NCI-H2081 (cell line): ENCODE data around the gene NAA30.
"Not testable (repeated sequence)": the region's sequence is repeated elsewhere in the genome, so short reads cannot be mapped to it uniquely, and the experiment has no call there.

ENCODE experiments used
- DNase-seq, 2 experiments: peaks; one replicate each; lab custom pipeline; 2025; lab: John Stamatoyannopoulos, UW

NAA30 gene

DNA sequence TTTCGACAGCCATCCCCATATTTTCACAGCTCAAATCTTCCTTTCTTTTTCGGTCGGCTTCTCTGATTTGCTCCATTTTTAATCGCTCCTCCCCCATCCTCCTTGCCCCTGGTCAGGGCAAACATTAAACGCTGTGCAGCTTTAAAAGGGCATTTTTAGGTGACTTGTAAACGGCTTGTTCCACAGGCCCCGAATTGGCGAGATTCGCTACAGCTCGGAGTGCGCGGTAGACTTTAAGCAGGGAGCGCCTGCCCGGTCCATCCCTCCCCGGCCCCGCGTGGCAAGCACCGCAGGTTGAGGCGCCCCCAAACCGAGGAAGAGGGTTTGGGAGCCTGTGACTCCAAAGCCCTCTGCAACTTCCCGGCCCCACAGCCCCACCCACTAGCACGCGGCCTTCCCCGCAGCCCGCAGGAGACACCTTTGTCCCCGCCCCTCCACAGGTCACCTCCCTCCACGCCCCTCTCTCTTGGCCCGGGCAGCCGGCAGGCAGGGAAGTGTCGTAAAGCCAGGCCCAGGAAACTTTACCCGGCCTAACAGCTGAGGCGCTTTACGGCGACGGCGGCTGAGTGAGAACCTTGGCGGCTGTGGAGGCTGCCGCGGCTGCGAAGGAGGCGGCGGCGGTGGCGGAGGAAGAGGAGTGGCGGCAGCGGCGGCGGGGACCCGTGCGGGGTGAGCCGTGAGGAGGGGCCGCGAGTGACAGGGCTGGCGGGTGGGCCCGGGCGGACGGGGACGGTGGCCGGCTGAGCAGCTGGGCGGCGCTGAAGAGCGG is at the start of gene NAA30:
Gene NAA30 (plus strand): TSS at position 550 of the 769 bp plus-strand sequence. CDS start 372 bp downstream, outside the sequence.
- peak; percentile 89 to 95 for DNase-seq

GRCh38 chr14:57343545-57344297 is 46.7 kb upstream of the NAA30 start:
- not testable (repeated sequence) for DNase-seq

GRCh38 chr14:57345106-57345505 is 45.3 kb upstream of the NAA30 start:
- peak; percentile 42 to 81 for DNase-seq

- peak in 1 of 2 experiments; percentile 41 for DNase-seq
Measured at GRCh38 chr14:57346741-57347140, 43.6 kb upstream of the NAA30 start.

DNA sequence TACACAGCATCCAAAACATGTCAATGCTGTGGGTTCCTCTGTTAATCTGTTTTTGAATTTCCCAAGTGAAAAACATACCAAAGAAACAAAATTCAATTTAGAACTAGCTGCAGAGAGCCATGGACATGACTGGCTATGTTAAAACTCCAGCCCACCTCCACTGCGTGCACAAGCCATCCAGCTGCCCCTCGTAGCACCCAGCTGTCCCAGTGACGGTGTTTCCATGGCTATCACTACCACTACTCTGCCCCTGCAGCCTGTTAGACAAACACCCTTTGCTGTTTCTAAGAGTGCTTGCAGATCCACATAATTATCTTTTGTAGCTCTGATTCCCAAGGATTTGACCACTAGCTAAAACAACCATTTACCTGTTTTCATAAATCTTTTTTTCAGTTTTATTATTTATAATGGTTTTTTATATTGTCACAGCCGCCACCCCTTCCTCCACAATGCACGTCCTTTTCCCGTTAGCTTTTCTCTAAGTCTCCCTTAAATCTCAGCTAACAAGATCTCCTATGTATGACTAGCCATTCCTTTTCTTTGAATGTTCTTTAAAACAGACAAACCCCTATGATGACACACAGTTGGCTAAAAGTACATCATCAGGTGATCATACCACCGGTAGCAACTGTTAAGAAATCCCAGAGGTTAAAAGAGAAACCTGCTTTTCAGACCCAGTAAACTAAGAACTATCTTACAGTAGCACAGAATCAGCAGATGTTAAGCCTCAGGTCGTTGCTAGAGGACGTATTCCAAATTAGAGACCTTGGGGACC is 37.8 kb upstream of the NAA30 start:
- peak in 1 of 2 experiments; percentile 18 for DNase-seq

DNA sequence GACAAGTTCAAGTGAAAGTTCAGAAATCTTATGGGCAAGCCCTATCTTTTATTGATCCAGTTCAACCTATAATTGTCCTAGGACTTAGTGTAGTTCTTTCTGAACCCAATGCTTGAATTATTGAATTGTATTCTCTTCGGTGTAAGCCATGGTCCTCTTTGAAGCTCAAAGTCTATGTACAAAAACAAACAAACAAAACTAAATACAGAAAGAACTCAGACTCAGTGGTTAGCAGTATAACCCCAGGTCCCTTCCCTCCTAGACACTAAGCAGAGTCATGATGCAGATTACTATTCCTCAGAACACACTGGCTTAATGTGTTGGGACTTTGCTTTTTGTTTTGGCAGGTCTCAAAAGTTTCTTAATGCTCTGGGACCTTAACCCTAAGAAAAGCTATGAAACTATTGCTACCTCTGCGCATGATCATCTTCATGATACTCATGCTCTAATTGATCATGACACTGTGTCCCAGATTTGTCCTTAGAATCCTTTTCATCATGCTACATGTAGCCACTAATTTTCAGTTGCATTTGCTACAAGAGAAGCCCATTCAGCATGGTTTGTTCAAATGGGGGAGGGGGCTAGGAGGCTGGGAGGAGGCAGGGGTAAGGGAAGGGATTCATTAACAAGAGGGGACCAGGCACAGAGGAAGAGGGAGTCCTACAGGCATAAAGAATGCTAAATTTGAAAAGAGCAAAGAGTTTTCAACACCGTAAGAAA is 35.1 kb upstream of the NAA30 start:
- DNase-seq = no peak

- DNase-seq = no peak
Measured at GRCh38 chr14:57362361-57362760, 28.0 kb upstream of the NAA30 start.

- DNase-seq = no peak
Measured at GRCh38 chr14:57364659-57365450, 25.5 kb upstream of the NAA30 start.

DNA sequence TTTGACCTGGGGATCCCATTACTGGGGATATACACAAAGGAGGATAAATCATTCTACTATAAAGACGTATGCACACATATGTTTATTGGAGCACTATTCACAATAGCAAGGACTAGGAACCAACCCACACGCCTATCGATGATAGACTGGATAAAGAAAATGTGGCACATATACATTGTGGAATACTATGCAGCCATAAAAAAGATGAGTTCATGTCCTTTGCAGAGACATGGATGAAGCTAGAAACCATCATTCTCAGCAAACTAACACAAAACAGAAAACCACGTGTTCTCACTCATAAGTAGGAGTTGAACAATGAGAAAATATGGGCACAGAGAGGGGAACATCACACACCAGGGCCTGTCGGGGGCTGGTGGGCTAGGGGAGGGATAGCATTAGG is 20.2 kb upstream of the NAA30 start:
- DNase-seq = not testable (repeated sequence)

DNA sequence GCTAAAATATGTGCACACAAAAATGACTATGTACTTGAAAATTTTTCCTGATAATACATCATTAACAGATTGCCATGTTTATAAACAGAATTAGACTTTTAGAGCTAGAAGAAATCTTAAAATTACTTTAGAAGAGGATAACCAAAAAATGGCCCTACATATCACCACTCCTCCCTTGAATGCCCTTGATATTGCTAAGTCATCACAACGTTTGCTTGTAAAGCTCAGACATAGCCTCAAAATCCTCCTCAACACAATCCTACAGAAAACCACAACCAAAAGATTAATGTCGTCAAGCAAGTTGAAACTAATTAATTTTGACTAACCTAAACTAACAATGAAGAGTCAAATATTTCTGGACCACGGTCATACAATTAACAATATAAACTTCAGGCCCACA is 19.4 kb upstream of the NAA30 start:
- DNase-seq = no peak

- DNase-seq = no peak
Measured at GRCh38 chr14:57375156-57375555, 15.2 kb upstream of the NAA30 start.

DNA sequence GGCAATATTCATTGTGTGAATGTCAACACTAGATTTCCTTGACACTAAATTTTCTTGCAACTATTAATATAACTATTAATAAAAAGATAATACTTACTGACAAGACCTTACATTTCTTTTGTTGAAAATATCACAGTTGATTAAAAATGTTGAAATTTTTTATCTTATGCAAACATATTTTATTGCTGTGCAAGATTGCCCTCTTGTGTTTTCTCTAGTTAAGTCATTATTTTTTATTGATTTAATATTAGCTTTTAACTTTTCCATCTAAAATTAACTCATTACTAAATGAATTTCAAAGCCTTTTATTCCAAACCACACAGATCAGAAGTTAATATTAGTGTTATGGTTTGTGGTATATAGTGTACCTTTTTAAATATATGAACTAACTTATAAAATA is 11.7 kb upstream of the NAA30 start:
- DNase-seq = no peak

DNA sequence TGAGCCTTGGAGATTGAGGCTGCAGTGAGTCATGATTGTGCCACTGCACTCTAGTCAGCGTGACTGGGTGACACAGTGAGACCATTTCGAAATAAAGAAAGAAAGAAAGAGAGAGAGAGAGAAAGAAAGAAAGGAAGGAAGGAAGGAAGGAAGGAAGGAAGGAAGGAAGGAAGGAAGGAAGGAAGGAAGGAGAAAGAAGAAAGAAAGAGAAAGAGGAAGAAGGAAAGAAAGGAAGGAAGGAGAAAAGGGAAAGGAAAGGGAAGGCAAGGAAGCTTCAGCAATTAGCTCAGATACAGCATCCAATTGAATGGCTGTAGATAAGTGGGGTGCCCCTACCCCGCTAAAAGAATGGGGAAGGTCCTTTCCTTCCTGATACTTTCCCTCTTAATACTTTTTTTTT is 9.5 kb upstream of the NAA30 start:
- no peak for DNase-seq

DNA sequence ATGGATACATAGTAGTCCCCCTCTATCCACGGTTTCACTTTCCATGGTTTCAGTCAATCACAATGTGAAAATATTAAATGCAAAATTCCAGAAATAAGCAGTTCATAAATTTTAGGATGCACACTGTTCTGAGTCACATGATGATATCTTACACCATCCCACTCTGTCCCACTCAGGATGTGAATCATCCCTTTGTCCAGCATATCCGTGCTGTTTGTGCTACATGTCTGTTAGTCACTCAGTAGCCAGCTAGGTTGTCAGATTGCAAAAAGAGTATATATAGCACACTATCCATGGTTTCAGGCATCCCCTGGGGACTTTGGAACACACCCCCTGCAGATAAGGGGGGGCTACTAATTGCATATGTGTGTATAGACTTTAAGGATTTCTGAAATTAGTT is 8.1 kb upstream of the NAA30 start:
- no peak for DNase-seq

- DNase-seq = no peak
Measured at GRCh38 chr14:57383125-57383745, 7.2 kb upstream of the NAA30 start.

DNA sequence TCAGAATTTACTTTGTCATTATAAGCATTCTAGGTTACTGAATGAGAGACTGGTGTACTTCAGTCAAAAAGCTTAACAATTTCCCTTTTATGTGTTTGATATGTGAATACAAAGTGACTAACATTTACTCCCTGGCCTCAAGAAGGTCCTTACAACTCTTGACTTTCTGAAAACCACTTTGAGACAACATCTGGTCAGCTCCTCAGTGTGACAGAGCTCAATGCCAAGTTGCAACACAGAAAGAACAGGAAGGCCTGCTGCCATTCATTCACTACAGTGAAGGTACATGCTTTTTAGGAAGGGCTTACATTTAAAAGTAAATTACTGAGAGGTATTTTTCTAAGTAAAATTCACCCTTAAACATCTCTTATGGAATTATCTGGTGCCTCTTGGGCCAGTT is 2.3 kb upstream of the NAA30 start:
- DNase-seq = no peak

- no peak for DNase-seq
Measured at GRCh38 chr14:57389646-57390036, 745 bp upstream of the NAA30 start.

DNA sequence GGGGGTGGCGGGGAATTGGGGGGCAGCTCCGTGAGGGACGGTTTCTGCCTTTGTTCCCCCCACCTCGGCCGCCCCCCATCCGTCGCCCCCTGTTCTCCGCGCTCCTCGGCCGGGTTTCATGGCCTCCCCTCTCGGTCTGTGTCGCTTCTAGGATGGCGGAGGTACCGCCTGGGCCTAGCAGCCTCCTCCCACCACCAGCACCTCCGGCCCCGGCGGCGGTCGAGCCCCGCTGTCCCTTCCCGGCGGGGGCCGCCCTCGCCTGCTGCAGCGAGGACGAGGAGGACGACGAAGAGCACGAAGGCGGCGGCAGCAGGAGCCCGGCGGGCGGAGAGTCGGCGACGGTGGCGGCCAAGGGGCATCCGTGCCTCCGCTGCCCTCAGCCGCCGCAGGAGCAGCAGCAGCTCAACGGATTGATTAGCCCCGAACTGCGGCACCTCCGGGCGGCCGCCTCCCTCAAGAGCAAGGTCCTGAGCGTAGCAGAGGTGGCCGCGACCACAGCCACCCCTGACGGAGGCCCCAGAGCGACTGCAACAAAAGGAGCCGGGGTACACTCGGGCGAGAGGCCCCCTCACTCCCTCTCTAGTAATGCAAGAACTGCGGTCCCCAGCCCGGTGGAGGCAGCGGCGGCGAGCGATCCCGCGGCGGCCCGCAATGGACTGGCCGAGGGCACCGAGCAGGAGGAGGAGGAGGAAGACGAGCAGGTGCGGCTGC is 575 bp downstream of the NAA30 start:
- peak; percentile 35 to 41 for DNase-seq

GRCh38 chr14:57391517-57392195 is 1.3 kb downstream of the NAA30 start:
- peak in 1 of 2 experiments; percentile 28 for DNase-seq
